Endometrial microvascular endothelial cells (primary cell): ENCODE results near the gene NKAIN2. TPM values are rescaled to one million over a fixed set of nuclear protein-coding genes. Genes with fewer than 3 reads are reported as not detected.
"Not testable (repeated sequence)": the region's sequence is repeated elsewhere in the genome, so short reads cannot be mapped to it uniquely, and the experiment has no call there.

ENCODE experiments used
- in situ Hi-C: cut with HindIII; loops from 2 replicates; pipeline ENCODE4 v1.10.0; 2017; ENCODE audit warnings: low sequenced_read_pairs, low pct_unique_long_range_greater_than_20kb; ENCODE audit errors: inconsistent ontology term
- total RNA-seq: library from RNA; depleted of rRNA; stranded (reverse); fragments of >200 nt; gene quantifications from one replicate; pipeline ENCODE4 v1.2.3, GENCODE V29; 2015; ENCODE audit errors: inconsistent ontology term

Gene NKAIN2
- total RNA-seq, 1 donor from 2014 or later, result not detected

DNA sequence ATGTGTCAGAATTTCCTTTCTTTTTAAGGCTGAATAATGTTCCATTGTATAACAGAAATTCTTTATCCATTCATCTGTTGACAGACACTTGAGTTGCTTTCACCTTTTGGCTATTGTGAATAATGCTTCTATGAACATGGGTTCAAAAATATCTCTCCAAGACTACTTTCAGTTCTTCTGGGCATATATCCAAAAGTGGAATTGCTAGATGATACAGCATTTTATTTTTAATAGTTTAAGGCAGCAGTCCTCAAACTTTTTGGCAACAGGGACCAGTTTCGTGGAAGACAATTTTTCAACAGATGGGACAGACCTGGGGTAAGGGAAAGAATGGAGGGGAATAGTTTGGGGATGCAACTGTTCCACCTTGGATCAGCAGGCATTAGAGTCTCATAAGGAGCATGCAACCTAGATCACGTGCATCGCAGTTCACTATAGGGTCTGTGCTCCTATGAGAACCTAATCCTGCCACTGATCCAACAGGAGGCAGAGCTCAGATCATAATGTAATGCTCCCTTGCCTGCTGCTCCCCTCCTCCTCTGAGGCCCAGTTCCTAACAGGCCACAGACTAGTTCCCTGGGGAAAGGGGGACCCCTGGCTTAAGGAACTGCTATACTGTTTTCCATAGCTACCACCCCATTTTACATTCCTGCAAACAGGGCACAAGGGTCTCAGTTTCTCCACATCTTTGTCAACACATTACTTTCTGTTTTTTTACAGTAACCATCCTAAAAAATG, 918.6 kb downstream of the NKAIN2 start:
- in situ Hi-C loops, result no loop called here

DNA sequence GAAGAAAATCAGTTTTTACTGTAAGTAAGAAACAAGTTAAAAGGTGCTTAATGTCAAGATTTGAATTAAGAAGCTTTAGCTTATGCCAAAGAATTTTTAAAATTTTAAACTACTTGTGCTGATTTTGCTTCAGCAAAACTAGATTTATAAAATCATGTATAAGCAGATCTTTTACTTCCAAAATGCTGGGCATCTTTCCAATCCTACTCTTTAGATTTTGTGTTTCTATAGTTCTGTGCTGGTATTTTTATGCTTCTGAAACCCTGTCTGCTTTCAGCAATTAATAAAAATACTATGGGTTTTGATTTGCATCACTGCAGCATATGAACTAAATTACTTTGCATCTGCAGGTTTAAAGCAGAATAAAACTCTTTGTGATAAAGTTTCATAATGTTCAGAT, 920.0 kb downstream of the NKAIN2 start:
- in situ Hi-C loops, result no loop called here

DNA sequence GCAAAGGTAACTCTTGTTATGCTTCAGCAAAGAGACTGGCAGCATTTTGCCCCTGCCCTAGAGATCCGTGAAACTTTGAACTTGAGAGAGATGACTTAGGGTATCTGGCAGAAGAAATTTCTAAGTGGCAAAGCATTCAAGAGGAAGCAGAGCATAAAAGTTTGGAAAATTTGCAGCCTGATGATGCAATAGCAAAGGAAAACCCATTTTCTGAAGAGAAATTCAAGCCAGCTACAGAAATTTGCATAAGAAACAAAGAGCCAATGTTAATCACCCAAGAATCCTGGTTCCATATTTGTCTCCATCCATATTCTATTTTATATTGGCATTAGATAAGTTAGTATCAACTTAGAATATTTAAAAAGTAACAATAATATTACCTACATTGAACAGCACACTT, 934.1 kb downstream of the NKAIN2 start:
- in situ Hi-C loops, result not testable (repeated sequence)

- in situ Hi-C loops, result no loop called here
These were observed 934.8 kb downstream of the NKAIN2 start for GRCh38 chr6:124738482-124738881.

GRCh38 chr6:124741341-124741740, 937.7 kb downstream of the NKAIN2 start:
- in situ Hi-C loops, result no loop called here

GRCh38 chr6:124742971-124743370, 939.3 kb downstream of the NKAIN2 start:
- in situ Hi-C loops, result no loop called here

DNA sequence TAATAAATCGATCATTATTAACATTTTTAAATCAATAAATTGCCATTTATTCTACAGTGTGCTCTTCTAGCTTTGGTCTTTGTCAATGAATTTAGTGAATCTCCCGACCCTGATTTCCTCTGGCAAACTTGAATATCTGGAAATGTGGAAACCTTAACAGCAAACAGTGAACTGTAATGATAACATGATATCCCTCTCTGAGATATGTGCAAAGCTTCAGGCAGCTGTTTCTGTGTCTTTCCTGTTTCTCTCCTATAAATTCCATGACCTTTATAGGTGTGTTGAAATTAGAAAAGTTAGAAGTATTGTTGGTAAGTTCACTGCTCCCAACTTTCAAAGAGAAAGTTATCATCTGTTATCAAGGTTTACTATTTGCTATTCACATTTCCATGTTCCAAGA, 939.8 kb downstream of the NKAIN2 start:
- in situ Hi-C loops, result no loop called here

DNA sequence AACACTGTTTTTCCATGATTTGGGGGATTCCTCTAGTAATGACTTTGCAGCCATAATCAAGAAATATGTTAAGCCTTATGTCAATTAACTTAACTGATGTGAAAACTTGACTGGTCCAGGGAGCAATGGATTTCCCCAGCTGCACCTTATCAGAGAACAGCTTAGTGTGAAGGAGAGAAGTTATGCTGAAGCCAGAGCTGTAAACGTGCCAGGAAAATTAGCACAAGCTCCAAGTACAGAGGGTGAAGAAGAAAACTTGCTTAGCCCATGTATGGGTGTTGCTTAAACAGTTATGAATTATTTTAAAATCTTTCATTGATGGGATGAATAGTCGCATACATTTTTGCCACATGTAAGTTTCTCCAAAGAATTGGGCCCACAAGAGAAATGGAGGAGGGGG, 943.7 kb downstream of the NKAIN2 start:
- in situ Hi-C loops, result no loop called here

GRCh38 chr6:124748778-124749177, 945.1 kb downstream of the NKAIN2 start:
- in situ Hi-C loops, result no loop called here

DNA sequence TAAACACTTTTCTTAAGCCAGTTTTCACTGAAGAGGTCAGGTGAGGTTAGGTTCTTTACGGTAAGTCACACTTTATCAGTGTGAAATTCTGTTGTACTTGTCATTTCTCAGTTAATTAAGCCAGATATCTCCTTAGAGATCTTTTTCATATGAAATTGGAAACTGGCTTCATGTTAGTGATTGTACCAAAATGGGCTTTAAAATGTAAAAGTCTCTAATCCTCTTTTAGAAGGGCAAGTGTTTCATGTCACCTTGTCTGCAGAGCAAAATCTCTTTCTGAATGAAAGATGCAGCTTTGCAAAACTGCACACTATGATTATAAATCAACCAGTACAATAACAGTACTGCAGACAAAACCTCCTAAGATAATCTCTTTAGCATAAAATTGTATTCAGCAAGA, 949.3 kb downstream of the NKAIN2 start:
- in situ Hi-C loops, result no loop called here

- in situ Hi-C loops, result no loop called here
These were observed 950.0 kb downstream of the NKAIN2 start for GRCh38 chr6:124753562-124754105.

DNA sequence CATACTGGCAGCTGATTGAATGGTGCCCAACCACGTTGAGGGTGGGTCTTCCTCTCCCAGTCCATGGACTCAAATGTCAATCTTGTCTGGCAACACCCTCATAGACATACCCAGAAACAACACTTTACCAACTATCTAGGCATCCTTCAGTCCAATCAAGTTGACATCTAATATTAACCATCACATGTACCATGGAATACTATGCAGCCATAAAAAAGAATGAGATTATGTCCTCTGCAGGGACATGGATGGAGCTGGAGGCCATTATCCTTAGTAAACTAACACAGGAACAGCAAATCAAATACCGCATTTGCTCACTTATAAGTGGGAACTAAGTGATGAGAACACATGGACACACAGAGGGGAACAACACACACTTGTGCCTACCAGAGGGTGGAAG, 951.7 kb downstream of the NKAIN2 start:
- in situ Hi-C loops, result no loop called here

DNA sequence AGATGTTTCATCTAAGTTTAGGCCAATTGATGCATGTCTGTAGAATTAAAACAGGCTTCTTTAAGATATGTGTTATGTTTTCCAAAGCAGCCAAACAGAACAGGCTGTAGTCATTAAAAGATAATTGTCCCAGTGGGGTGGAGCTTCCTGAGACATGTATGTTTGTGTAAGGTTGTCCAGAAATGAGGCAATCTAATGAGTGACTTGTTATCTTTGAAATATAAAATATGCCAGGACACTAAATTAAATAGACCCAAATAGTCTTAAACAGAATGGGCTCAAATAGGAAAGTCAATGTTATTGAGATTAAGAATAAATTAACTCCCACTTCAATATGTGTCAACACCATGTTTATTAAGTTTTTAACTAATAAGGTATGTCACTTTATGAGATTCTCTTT, 953.9 kb downstream of the NKAIN2 start:
- in situ Hi-C loops, result no loop called here

- in situ Hi-C loops, result no loop called here
These were observed 955.0 kb downstream of the NKAIN2 start for GRCh38 chr6:124758663-124759062.

- in situ Hi-C loops, result no loop called here
These were observed 961.6 kb downstream of the NKAIN2 start for GRCh38 chr6:124765280-124765679.

DNA sequence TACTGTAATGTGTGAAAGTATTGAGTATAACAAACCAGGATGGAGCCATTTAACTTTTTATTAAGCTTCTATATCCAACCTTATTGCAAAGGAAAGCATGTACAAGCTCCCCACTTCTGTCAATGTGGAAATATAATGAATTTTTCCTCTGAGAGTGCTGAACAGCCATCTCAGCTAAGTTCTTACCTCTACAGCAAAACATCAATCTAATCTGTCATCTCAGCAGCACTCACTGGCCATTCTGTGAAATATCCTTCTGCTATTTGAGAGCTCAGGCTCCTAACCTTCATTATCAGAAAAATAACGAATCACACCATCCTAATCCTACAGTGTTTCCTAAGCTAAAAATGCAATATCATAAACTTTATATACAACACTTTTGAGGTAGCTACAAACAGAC, 964.6 kb downstream of the NKAIN2 start:
- in situ Hi-C loops, result no loop called here

GRCh38 chr6:124769811-124770544, 966.3 kb downstream of the NKAIN2 start:
- in situ Hi-C loops, result no loop called here

GRCh38 chr6:124770784-124771183, 967.1 kb downstream of the NKAIN2 start:
- in situ Hi-C loops, result no loop called here

- in situ Hi-C loops, result no loop called here
These were observed 969.2 kb downstream of the NKAIN2 start for GRCh38 chr6:124772733-124773319.

- in situ Hi-C loops, result no loop called here
These were observed 971.5 kb downstream of the NKAIN2 start for GRCh38 chr6:124775121-124775520.
